Dedifferentiated amniotic fluid mesenchymal stem cell (primary cell): ENCODE results near the gene SDF2L1.
"Not testable (repeated sequence)": the region's sequence is repeated elsewhere in the genome, so short reads cannot be mapped to it uniquely, and the experiment has no call there.

Experiments used
- DNase-seq: peaks from one replicate; pipeline ENCODE4 v3.0.0-alpha.2; 2016; ENCODE audit errors: extremely low spot score

SDF2L1 gene

GRCh38 chr22:21641789-21642583 lies at the start of gene SDF2L1:
Gene SDF2L1 (plus strand): TSS chr22:21642302. CDS start chr22:21642337, 35 bp downstream.
- DNase-seq = peak; percentile 98

- DNase-seq = no peak
Measured at GRCh38 chr22:21592422-21592821, 49.7 kb upstream of the SDF2L1 start.

DNA sequence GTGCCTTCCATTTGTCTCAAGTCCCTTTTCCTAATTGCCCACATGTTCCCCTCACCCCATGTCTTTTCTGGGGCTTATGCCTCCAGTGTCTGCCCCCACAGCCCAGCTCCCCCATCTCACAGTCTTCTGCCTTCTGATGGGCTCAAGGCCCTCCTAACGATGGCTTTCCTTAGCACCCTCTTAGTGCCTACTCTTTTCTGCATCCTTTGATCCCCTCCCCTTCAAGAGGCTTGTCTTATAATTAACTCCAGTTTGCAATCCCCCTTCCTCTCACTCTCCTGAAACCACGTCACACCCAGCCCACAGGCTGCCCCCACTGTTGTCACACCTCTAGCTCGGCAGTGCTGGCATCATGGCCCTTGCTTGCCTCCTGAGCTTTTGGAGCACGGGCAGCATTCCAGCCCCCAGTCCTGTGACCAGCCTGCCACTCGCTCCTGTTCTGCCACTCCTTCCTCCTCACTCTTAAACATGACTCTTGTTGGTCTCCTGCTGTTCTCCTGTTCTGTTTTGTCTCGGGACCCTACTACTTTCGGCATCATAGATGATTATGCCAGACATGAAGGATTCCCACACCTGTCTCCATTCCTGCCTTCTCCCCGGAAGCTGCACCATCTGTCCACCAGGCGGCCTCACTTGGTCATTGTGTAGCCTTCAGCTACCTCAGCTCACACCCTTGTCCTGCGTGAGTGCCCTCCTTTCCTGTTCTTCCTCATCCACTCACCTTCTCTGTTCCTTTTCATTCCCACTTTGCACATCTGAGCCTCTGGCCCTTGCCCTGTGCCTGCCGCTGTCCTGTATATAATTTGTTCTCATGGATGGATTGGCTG lies 48.5 kb upstream of the SDF2L1 start:
- DNase-seq = no peak

GRCh38 chr22:21594865-21595452 lies 47.1 kb upstream of the SDF2L1 start:
- DNase-seq = no peak

DNA sequence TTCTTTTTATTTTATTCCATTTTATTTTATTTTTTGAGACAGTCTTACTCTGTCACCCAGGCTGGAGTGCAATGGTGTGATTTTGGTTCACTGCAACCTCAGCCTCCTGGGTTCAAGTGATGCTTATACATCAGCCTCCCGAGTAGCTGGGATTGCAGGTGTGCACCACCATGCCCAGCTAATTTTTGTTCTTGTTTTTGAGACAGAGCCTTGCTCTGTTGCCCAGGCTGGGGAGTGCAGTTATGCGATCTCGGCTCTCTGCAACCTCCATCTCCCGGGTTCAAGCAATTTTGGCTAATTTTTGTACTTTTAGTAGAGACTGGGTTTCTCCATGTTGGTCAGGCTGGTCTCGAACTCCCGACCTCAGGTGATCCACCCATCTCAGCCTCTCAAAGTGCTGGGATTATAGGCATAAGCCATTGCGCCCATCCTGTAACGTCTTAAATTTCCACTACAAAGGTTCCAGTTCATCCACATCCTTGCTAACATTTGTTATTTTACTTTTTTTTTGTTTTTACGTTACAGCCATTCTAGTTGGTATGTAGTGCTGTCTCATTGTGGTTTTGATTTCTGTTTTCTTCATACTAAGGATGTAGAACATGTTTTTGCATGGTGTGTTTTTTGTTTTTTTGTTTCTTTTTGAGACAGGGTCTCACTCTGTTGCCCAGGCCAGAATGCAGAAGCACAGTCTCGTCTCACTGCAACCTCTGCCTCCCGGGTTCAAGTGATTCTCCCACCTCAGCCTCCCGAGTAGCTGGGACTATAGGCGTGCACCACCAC lies 45.6 kb upstream of the SDF2L1 start:
- DNase-seq = not testable (repeated sequence)

- no peak for DNase-seq
Measured at GRCh38 chr22:21598302-21598701, 43.8 kb upstream of the SDF2L1 start.

DNA sequence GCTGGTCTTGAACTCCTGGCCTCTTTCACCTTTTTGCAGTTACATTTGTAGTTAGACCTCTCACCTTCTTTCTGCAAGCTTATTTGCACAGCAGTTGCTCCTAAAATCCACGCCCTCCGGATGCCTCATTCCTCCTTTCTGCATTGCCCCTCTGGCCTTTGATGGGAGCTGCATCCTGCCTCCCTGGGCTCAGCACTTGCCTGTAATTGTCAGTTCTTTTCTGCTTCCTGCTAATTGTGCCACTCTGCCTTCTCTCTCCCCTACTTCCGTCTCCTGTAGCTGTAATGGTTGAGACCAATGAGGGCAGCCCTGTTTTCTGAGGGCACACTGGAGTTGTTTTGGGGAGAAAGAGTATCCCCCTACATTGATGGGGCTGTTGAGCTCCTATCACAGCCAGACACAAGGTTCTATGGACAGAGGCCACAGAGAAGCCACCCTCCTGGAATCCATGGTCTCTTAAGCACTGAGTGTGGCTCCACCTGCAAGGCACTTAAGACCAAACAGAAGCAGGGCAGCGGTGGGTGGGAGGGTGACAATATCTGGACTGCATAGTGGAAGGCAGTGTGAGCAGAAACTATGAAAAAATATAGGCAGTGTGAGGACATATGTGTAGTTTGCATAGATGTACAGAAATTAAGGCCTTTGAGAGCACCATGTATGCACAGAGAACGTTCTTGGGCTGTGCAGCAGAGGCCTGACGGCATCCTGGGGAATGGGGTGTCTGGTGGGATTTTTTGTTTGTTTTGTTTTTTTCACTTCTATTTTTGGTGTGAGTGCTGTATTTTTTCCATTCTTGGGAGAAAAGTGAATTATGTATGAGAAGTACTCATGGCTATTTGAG lies 42.8 kb upstream of the SDF2L1 start:
- DNase-seq = no peak

- no peak for DNase-seq
Measured at GRCh38 chr22:21602579-21602978, 39.5 kb upstream of the SDF2L1 start.

- DNase-seq = no peak
Measured at GRCh38 chr22:21603973-21604372, 38.1 kb upstream of the SDF2L1 start.

- no peak for DNase-seq
Measured at GRCh38 chr22:21605887-21606564, 36.1 kb upstream of the SDF2L1 start.

GRCh38 chr22:21606775-21607174 lies 35.3 kb upstream of the SDF2L1 start:
- no peak for DNase-seq

GRCh38 chr22:21609556-21610157 lies 32.4 kb upstream of the SDF2L1 start:
- DNase-seq = not testable (repeated sequence)

- DNase-seq = no peak
Measured at GRCh38 chr22:21611210-21611977, 30.7 kb upstream of the SDF2L1 start.

DNA sequence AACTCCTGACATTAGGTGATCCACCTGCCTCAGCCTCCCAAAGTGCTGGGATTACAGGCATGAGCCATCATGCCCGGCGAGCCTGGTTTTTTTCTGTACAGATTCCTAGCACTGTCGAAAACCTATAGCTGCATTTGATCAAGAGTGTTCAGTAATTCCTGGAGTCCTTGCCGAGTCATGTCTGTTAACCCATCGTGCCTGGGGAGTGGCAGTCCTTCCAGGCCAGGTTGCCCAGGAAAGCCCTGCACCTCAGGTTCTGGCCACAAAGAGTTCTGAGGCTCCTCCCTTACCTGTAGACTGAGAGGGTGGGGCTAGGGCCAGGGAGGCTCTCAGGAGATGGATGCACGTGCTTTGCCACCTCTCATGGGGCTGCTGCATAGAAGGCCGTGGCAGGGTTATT lies 29.2 kb upstream of the SDF2L1 start:
- DNase-seq = no peak

DNA sequence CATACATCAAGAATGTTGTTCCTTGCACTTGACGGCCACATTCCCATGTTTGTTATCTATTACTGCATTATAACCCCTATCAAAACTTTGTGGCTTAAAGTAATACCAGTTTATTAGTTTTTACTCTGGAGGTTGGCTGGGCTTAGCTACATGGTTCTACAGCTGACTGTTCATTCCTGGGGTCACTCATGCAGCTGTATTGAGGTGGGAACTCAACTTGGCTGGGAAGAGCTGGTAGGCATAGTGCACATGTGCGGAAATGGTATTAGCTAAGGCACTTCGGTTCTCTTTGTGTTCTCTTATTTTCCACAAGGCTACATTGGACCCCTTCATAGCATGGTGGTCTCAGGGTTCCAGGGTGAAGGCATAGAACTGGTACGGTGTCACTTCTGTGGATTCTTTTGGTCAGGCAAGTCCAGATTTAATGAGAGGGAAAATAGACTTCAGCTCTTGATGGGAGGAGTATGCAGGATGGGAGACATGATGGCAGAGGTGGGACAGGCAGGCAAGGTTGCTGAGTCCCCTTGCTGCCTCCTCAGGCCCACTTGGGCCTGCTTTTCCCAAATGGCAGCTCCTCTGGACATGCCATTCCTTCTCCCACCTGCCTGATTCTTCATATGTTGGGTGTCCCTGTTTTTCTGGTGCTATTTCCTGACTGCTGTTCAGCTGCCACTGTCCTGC lies 28.4 kb upstream of the SDF2L1 start:
- no peak for DNase-seq

DNA sequence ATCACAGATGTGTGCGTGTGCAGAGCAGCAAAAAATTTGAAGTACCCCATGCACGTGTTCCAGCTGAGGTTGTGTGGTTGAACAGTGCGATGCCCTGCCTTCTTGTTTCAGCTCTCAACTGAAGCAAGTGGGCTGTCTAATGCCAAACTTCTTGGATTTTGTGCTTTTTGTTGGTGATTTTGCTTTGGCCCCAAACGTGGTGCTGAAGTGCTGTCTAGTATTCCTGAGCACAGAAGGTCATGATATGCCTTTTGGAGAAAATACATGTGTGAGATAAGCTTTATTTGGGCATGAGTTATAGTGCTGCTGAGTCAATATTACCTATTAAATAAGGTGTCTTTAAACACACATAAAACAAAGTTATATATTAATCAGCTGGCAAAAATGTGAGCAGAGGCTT lies 26.4 kb upstream of the SDF2L1 start:
- no peak for DNase-seq

- not testable (repeated sequence) for DNase-seq
Measured at GRCh38 chr22:21617337-21617736, 24.8 kb upstream of the SDF2L1 start.

DNA sequence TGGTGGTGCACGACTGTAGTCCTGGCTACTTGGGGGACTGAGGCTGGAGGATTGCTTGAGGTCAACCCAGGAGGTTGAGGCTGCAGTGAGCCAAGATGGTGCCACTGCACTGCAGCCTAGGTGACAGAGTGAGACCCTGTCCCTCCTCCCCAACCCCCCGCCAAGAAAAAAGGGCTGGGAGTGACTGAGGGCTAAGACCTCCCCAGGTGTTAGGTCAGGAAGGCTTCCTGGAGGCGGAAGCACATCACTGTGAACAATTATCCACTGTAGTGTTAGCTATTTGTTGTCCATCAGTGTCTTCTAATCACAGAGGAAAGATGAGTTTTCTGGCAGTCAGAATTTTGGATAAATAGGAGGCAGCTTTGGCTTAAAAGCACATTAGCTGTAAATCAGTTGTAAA lies 21.1 kb upstream of the SDF2L1 start:
- DNase-seq = no peak
